ENCODE data around the gene GRM7. TPM values are rescaled to one million over a fixed set of nuclear protein-coding genes. Genes with fewer than 3 reads are reported as not detected.

The GRM7 gene
- total and polyA plus RNA-seq, 2 of the 4 experiments (the other 2 are of a cell fraction), result not detected

GRCh38 chr3:6971933-6972332 lies 111.0 kb downstream of the GRM7 start:
- in situ Hi-C loops (cut with MboI; ENCODE audit: low sequenced_read_pairs) (no loop called here), intact Hi-C loops (cut with micrococcal nuclease) (no loop called here), dilution Hi-C loops (cut with HindIII; ENCODE audit: low sequenced_read_pairs, unreplicated experiment) (no loop called here)
- H2BK120ac ChIP-seq (ENCODE audit: low read depth, low read length), result no peak overlapping the region
- no TSS peak for BruUV-seq (replicated peaks)
- ChIA-PET CTCF (no interaction called here), POLR2A (ENCODE audit: unreplicated experiment) (no interaction called here)
- no peak overlapping the region for H3K56ac ChIP-seq (ENCODE audit: extremely low read depth, insufficient read depth, low read length)
- H3K18ac ChIP-seq (ENCODE audit: low read depth, low read length), result no peak overlapping the region
- TF ChIP-seq ELK1 (IDR thresholded peaks at IDR 0.05; ENCODE audit: borderline replicate concordance, low read depth, low read length) (no peak), MAFK (IDR thresholded peaks at IDR 0.05; ENCODE audit: low read depth, low read length) (peak; percentile 63)
- DNase-seq (no peak), ATAC-seq (ENCODE audit: low read depth) (no peak)
- H3K9me1 ChIP-seq (ENCODE audit: insufficient read depth, low read length), result no peaks in the 10 kb centered on the region
- no peaks in the 10 kb centered on the region for H3K36me3 ChIP-seq (ENCODE audit: control insufficient read depth, insufficient read depth, low read length)
- H4K91ac ChIP-seq (ENCODE audit: insufficient read depth, low read depth, low read length), result no peak overlapping the region
- H2AK9ac ChIP-seq (replicated peaks; ENCODE audit: low read depth, low read length, poor library complexity), result no peak overlapping the region
- no CpG with 5 or more reads among the region's 2 CpGs for WGBS, 2 experiments (ENCODE audit: extremely low coverage in 2 of 2, insufficient read length in 1 of 2)
- H4K20me1 ChIP-seq (ENCODE audit: insufficient read depth, low read length), result no peaks in the 10 kb centered on the region
- peaks cover 14% of the 10 kb centered on the region for H3K9me3 ChIP-seq (ENCODE audit: control insufficient read depth, insufficient read depth, low read length)
- no peak overlapping the region for H2BK20ac ChIP-seq (ENCODE audit: low read depth, low read length)
- H3K4me1 ChIP-seq (ENCODE audit: control insufficient read depth, insufficient read depth, low read length), result no peaks in the 10 kb centered on the region
- H3K4me2 ChIP-seq (ENCODE audit: low read depth, low read length), result no peak overlapping the region
- no peak overlapping the region for H3K27ac ChIP-seq (ENCODE audit: insufficient read depth, low read length)
- H2BK5ac ChIP-seq (ENCODE audit: low read depth, low read length, poor library complexity, severe bottlenecking), result no peak overlapping the region
- H3K27me3 ChIP-seq (ENCODE audit: control insufficient read depth, insufficient read depth, low read length), result no peaks in the 10 kb centered on the region
- H2AFZ ChIP-seq (replicated peaks; ENCODE audit: low read length, poor library complexity), result no peak overlapping the region
- no peak overlapping the region for H3K4ac ChIP-seq (ENCODE audit: low read depth, low read length)
- H2BK15ac ChIP-seq (ENCODE audit: low read depth, low read length), result no peak overlapping the region
- H2AK5ac ChIP-seq (ENCODE audit: low read depth, low read length), result no peak overlapping the region
- H3K79me1 ChIP-seq (ENCODE audit: low read depth in 1 of 2, low read length in 2 of 2), result no peaks in the 10 kb centered on the region
- H3K14ac ChIP-seq (replicated peaks; ENCODE audit: low read depth, low read length), result no peak overlapping the region
- no peak overlapping the region for H3K4me3 ChIP-seq (ENCODE audit: insufficient read depth, low read depth, low read length)
- no peak overlapping the region for H4K8ac ChIP-seq (ENCODE audit: low read depth in 2 of 2, low read length in 2 of 2)
- H3K9ac ChIP-seq (ENCODE audit: low read depth, low read length), result no peak overlapping the region
- H3K23ac ChIP-seq (ENCODE audit: low read depth, low read length), result no peak overlapping the region
- H4K5ac ChIP-seq (ENCODE audit: low read depth, low read length), result no peak overlapping the region

Measured in IMR-90 (cell line).